ENCODE results near the gene TYW5.

Gene TYW5

GRCh38 chr2:199958014-199958413, 2.7 kb upstream of the TYW5 start:
- Histone ChIP-seq H3K27me3 (ENCODE audit: control insufficient read depth in 1 of 2, insufficient read depth in 1 of 2, low read length in 2 of 2) (no peaks in the 10 kb centered on the region), H2BK12ac (ENCODE audit: low read length in 2 of 2) (no peak overlapping the region), H3K4me3 (ENCODE audit: insufficient read depth in 1 of 2, low read depth in 1 of 2, low read length in 2 of 2) (no peak overlapping the region), H3K79me1 (replicated peaks; ENCODE audit: low read length, poor library complexity, severe bottlenecking) (peaks cover 10% of the 10 kb centered on the region), H3K9ac (ENCODE audit: low read length) (no peak overlapping the region), H3K4me2 (ENCODE audit: low read length, poor library complexity, severe bottlenecking) (no peak overlapping the region), H2AFZ (ENCODE audit: low read depth, low read length) (no peak overlapping the region), H3K4ac (ENCODE audit: low read depth in 1 of 2, low read length in 2 of 2) (no peak overlapping the region), H3K23ac (ENCODE audit: low read length in 2 of 2) (peak overlapping the region in 1 of 2 experiments; percentile 14), H3K4me1 (ENCODE audit: control insufficient read depth, insufficient read depth, low read depth, low read length) (peaks cover 11% of the 10 kb centered on the region), H4K8ac (ENCODE audit: low read length) (no peak overlapping the region), H4K91ac (ENCODE audit: low read length) (no peak overlapping the region), H3K9me3 (ENCODE audit: control insufficient read depth, low read length) (no peaks in the 10 kb centered on the region), H2BK15ac (ENCODE audit: low read depth, poor library complexity, severe bottlenecking) (no peak overlapping the region), H2BK120ac (ENCODE audit: low read depth, low read length) (no peak overlapping the region), H3K27ac (ENCODE audit: low read length, poor library complexity, severe bottlenecking) (no peak overlapping the region), H3K14ac (ENCODE audit: low read length in 2 of 2) (no peak overlapping the region), H3K36me3 (ENCODE audit: control insufficient read depth in 1 of 2, insufficient read depth in 2 of 2, low read depth in 1 of 2, low read length in 2 of 2) (peaks cover 6 to 49% of the 10 kb centered on the region in 2 experiments), H2BK5ac (ENCODE audit: low read depth, low read length, poor library complexity, severe bottlenecking) (no peak overlapping the region), H2AK5ac (ENCODE audit: low read length, severe bottlenecking) (no peak overlapping the region), H3K18ac (ENCODE audit: low read depth in 1 of 2, low read length in 2 of 2) (no peak overlapping the region)
- DNase-seq = no peak
- WGBS = 97% methylated on average over 4 of the region's 4 CpGs

GRCh38 chr2:199956062-199956380, 730 bp upstream of the TYW5 start:
- Histone ChIP-seq H3K9ac (ENCODE audit: low read length) (peak overlapping the region; percentile 95), H4K91ac (ENCODE audit: low read length) (peak overlapping the region; percentile 93), H2BK120ac (ENCODE audit: low read depth, low read length) (peak overlapping the region; percentile 81), H3K4me1 (ENCODE audit: control insufficient read depth, insufficient read depth, low read depth, low read length) (peaks cover 11% of the 10 kb centered on the region), H2AFZ (ENCODE audit: low read depth, low read length) (peak overlapping the region; percentile 96), H2BK12ac (ENCODE audit: low read length in 2 of 2) (no peak overlapping the region), H2BK5ac (ENCODE audit: low read depth, low read length, poor library complexity, severe bottlenecking) (peak overlapping the region; percentile 4), H3K4ac (ENCODE audit: low read depth in 1 of 2, low read length in 2 of 2) (peak overlapping the region in 1 of 2 experiments; percentile 95), H3K18ac (ENCODE audit: low read depth in 1 of 2, low read length in 2 of 2) (peak overlapping the region; percentile 86 to 97), H3K14ac (ENCODE audit: low read length in 2 of 2) (peak overlapping the region in 1 of 2 experiments; percentile 78), H3K27me3 (ENCODE audit: control insufficient read depth in 1 of 2, insufficient read depth in 1 of 2, low read length in 2 of 2) (no peaks in the 10 kb centered on the region), H3K79me1 (replicated peaks; ENCODE audit: low read length, poor library complexity, severe bottlenecking) (peaks cover 7% of the 10 kb centered on the region), H3K4me2 (ENCODE audit: low read length, poor library complexity, severe bottlenecking) (peak overlapping the region; percentile 91), H3K36me3 (ENCODE audit: control insufficient read depth in 1 of 2, insufficient read depth in 2 of 2, low read depth in 1 of 2, low read length in 2 of 2) (peaks cover under 1 to 30% of the 10 kb centered on the region in 2 experiments), H3K27ac (ENCODE audit: low read length, poor library complexity, severe bottlenecking) (peak overlapping the region; percentile 95), H3K9me3 (ENCODE audit: control insufficient read depth, low read length) (no peaks in the 10 kb centered on the region), H3K23ac (ENCODE audit: low read length in 2 of 2) (peak overlapping the region in 1 of 2 experiments; percentile 67), H4K8ac (ENCODE audit: low read length) (peak overlapping the region; percentile 99), H2AK5ac (ENCODE audit: low read length, severe bottlenecking) (no peak overlapping the region), H3K4me3 (ENCODE audit: insufficient read depth in 1 of 2, low read depth in 1 of 2, low read length in 2 of 2) (peak overlapping the region; percentile 96 to 99), H2BK15ac (ENCODE audit: low read depth, poor library complexity, severe bottlenecking) (peak overlapping the region; percentile 19)
- no peak for DNase-seq
- 0% methylated on average over 10 of the region's 10 CpGs for WGBS

- H2BK12ac ChIP-seq (ENCODE audit: low read length in 2 of 2) = peak overlapping the region in 1 of 2 experiments; percentile 15
- peak overlapping the region; percentile 79 for H2AFZ ChIP-seq (ENCODE audit: low read depth, low read length)
- H3K4me3 ChIP-seq (ENCODE audit: insufficient read depth in 1 of 2, low read depth in 1 of 2, low read length in 2 of 2) = peak overlapping the region; percentile 96 to 99
- H4K8ac ChIP-seq (ENCODE audit: low read length) = peak overlapping the region; percentile 78
- peak overlapping the region in 1 of 2 experiments; percentile 32 for H3K23ac ChIP-seq (ENCODE audit: low read length in 2 of 2)
- peak overlapping the region in 1 of 2 experiments; percentile 68 for H3K4ac ChIP-seq (ENCODE audit: low read depth in 1 of 2, low read length in 2 of 2)
- WGBS = 0% methylated on average over 13 of the region's 13 CpGs
- peaks cover 12% of the 10 kb centered on the region for H3K4me1 ChIP-seq (ENCODE audit: control insufficient read depth, insufficient read depth, low read depth, low read length)
- H3K4me2 ChIP-seq (ENCODE audit: low read length, poor library complexity, severe bottlenecking) = peak overlapping the region; percentile 74
- peak overlapping the region; percentile 24 to 94 for H3K18ac ChIP-seq (ENCODE audit: low read depth in 1 of 2, low read length in 2 of 2)
- peak overlapping the region; percentile 95 for H3K27ac ChIP-seq (ENCODE audit: low read length, poor library complexity, severe bottlenecking)
- no peaks in the 10 kb centered on the region for H3K27me3 ChIP-seq (ENCODE audit: control insufficient read depth in 1 of 2, insufficient read depth in 1 of 2, low read length in 2 of 2)
- DNase-seq = no peak
- peaks cover 3 to 28% of the 10 kb centered on the region in 2 experiments for H3K36me3 ChIP-seq (ENCODE audit: control insufficient read depth in 1 of 2, insufficient read depth in 2 of 2, low read depth in 1 of 2, low read length in 2 of 2)
- no peak overlapping the region for H2BK120ac ChIP-seq (ENCODE audit: low read depth, low read length)
- no peak overlapping the region for H2BK5ac ChIP-seq (ENCODE audit: low read depth, low read length, poor library complexity, severe bottlenecking)
- peaks cover 8% of the 10 kb centered on the region for H3K79me1 ChIP-seq (replicated peaks; ENCODE audit: low read length, poor library complexity, severe bottlenecking)
- peak overlapping the region in 1 of 2 experiments; percentile 83 for H3K14ac ChIP-seq (ENCODE audit: low read length in 2 of 2)
- H4K91ac ChIP-seq (ENCODE audit: low read length) = no peak overlapping the region
- no peaks in the 10 kb centered on the region for H3K9me3 ChIP-seq (ENCODE audit: control insufficient read depth, low read length)
- H2AK5ac ChIP-seq (ENCODE audit: low read length, severe bottlenecking) = no peak overlapping the region
- H2BK15ac ChIP-seq (ENCODE audit: low read depth, poor library complexity, severe bottlenecking) = no peak overlapping the region
- H3K9ac ChIP-seq (ENCODE audit: low read length) = peak overlapping the region; percentile 95
Observed at GRCh38 chr2:199955007-199955338, 318 bp downstream of the TYW5 start.

DNA sequence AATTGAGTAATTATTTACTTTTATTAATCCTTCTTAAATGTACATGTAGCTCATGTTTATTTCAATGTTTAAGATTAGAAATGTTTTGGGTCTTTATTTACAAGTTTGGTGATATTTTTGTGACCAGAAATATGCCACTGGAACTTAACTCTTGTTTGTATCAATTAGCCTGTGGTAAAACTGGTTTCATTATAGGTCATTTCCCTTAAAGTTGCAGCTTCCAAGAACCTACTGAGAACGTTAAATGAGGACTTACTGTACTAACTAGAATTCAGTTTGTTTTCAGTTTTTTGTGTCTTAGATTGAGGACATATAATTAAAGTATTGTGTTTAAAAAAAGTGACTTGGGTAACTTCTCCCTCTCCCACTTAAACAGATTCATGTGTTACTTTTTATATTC, 4.3 kb downstream of the TYW5 start:
- H3K27me3 ChIP-seq (ENCODE audit: control insufficient read depth in 1 of 2, insufficient read depth in 1 of 2, low read length in 2 of 2) = no peaks in the 10 kb centered on the region
- H3K4me3 ChIP-seq (ENCODE audit: insufficient read depth in 1 of 2, low read depth in 1 of 2, low read length in 2 of 2) = no peak overlapping the region
- H3K4ac ChIP-seq (ENCODE audit: low read depth in 1 of 2, low read length in 2 of 2) = no peak overlapping the region
- DNase-seq = no peak
- H2AFZ ChIP-seq (ENCODE audit: low read depth, low read length) = no peak overlapping the region
- no peak overlapping the region for H2BK12ac ChIP-seq (ENCODE audit: low read length in 2 of 2)
- H3K4me2 ChIP-seq (ENCODE audit: low read length, poor library complexity, severe bottlenecking) = no peak overlapping the region
- H3K23ac ChIP-seq (ENCODE audit: low read length in 2 of 2) = no peak overlapping the region
- H3K4me1 ChIP-seq (ENCODE audit: control insufficient read depth, insufficient read depth, low read depth, low read length) = peaks cover 5% of the 10 kb centered on the region
- no peak overlapping the region for H2AK5ac ChIP-seq (ENCODE audit: low read length, severe bottlenecking)
- no peak overlapping the region for H2BK15ac ChIP-seq (ENCODE audit: low read depth, poor library complexity, severe bottlenecking)
- H3K79me1 ChIP-seq (replicated peaks; ENCODE audit: low read length, poor library complexity, severe bottlenecking) = peaks cover 9% of the 10 kb centered on the region
- no peak overlapping the region for H3K14ac ChIP-seq (ENCODE audit: low read length in 2 of 2)
- no peak overlapping the region for H2BK5ac ChIP-seq (ENCODE audit: low read depth, low read length, poor library complexity, severe bottlenecking)
- H3K18ac ChIP-seq (ENCODE audit: low read depth in 1 of 2, low read length in 2 of 2) = no peak overlapping the region
- WGBS = no CpG with 5 or more reads among the region's 1 CpG
- peaks cover 8 to 41% of the 10 kb centered on the region in 2 experiments for H3K36me3 ChIP-seq (ENCODE audit: control insufficient read depth in 1 of 2, insufficient read depth in 2 of 2, low read depth in 1 of 2, low read length in 2 of 2)
- no peak overlapping the region for H4K91ac ChIP-seq (ENCODE audit: low read length)
- no peak overlapping the region for H3K9ac ChIP-seq (ENCODE audit: low read length)
- H3K27ac ChIP-seq (ENCODE audit: low read length, poor library complexity, severe bottlenecking) = no peak overlapping the region
- H2BK120ac ChIP-seq (ENCODE audit: low read depth, low read length) = no peak overlapping the region
- no peak overlapping the region for H4K8ac ChIP-seq (ENCODE audit: low read length)
- no peaks in the 10 kb centered on the region for H3K9me3 ChIP-seq (ENCODE audit: control insufficient read depth, low read length)
